ENCODE data around the gene TCP11L2.

DNA sequence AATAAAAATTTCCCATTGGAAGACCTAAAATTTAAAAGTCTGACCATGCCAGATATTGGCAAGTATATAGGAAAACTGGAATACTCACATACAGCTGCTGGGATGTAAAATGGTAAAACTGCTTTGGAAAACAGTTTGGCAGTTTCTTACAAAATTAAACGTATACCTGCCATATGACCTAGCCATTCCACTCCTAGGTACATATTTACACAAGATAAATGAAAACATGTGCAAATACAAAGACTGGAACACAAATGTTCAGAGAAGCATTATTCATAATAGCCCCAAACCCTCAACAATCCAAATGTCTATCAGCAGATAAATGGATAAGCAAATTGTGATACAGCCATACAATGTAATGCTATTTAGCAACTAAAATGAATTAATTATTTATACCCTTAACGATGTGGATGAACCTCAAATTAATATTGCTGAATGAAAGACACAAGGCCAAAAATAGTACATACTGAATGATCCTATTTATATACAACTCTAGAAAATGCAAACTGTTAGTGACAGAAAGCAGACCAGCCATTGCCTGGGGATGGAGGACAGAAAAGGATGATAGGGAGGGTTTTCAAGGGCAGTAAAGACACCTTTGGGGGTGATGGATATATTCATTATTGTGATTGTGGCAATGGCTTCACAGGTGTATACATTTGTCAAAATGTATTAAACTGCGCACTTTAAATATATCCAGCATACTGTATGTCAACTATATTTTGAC, 21.3 kb upstream of the TCP11L2 start:
- TF ChIP-seq, protein P1, sequence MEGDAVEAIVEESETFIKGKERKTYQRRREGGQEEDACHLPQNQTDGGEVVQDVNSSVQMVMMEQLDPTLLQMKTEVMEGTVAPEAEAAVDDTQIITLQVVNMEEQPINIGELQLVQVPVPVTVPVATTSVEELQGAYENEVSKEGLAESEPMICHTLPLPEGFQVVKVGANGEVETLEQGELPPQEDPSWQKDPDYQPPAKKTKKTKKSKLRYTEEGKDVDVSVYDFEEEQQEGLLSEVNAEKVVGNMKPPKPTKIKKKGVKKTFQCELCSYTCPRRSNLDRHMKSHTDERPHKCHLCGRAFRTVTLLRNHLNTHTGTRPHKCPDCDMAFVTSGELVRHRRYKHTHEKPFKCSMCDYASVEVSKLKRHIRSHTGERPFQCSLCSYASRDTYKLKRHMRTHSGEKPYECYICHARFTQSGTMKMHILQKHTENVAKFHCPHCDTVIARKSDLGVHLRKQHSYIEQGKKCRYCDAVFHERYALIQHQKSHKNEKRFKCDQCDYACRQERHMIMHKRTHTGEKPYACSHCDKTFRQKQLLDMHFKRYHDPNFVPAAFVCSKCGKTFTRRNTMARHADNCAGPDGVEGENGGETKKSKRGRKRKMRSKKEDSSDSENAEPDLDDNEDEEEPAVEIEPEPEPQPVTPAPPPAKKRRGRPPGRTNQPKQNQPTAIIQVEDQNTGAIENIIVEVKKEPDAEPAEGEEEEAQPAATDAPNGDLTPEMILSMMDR (conservative IDR thresholded peaks at IDR 0.05; ENCODE audit: low read depth, low read length), result no peak
- TF ChIP-seq, protein P2, sequence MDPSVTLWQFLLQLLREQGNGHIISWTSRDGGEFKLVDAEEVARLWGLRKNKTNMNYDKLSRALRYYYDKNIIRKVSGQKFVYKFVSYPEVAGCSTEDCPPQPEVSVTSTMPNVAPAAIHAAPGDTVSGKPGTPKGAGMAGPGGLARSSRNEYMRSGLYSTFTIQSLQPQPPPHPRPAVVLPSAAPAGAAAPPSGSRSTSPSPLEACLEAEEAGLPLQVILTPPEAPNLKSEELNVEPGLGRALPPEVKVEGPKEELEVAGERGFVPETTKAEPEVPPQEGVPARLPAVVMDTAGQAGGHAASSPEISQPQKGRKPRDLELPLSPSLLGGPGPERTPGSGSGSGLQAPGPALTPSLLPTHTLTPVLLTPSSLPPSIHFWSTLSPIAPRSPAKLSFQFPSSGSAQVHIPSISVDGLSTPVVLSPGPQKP (IDR thresholded peaks at IDR 0.05; ENCODE audit: borderline replicate concordance, low read depth, low read length), result no peak
- no peak for TF ChIP-seq MXI1 (IDR thresholded peaks at IDR 0.05; ENCODE audit: borderline replicate concordance, low read depth, low read length)

Data from IMR-90 (cell line).